ENCODE results near the gene GALNT12.

DNA sequence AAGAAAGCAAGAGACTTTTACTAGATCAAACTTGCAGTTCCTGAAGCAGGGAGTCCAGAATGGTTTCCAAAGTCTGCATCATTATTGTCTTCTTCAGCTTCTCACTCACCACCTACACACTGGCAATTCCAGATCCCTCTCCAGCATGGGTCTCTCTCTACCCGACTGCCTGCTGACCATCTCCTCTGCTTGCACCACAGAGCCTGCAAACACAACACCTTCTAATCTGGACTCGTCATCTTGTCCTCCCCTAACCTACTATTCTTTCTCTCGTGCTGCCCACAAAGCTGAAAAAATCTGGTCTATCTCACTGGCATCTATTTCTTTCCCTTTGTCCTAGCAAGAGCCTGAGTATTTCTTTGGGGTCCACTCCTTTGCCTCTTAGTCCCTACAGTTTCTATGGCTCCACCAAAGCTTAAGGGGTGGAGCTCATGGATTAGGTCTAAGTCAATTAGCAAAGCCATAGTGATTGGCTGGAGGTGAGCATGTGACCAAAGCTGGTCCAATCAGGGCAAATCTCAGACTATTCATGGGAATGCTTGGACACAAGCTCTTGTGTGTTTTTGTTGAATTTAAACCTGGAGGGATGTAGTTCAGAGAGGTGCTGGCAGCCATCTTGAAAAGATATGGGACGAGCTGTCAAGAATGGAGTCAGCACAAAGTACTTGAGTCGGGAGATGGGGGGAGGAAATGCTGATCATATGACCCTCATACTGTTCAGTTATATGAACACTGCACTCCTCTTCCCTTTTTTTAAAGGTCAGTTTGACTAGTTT, 63.5 kb downstream of the GALNT12 start:
- no peak for TF ChIP-seq EZH2 (IDR thresholded peaks at IDR 0.05)
- no peak for TF ChIP-seq POLR2AphosphoS5 (IDR thresholded peaks at IDR 0.05; ENCODE audit: borderline replicate concordance, low read depth, low read length)

Measured in SK-N-MC (cell line).